Measurements from ENCODE around the gene SFPQ.

DNA sequence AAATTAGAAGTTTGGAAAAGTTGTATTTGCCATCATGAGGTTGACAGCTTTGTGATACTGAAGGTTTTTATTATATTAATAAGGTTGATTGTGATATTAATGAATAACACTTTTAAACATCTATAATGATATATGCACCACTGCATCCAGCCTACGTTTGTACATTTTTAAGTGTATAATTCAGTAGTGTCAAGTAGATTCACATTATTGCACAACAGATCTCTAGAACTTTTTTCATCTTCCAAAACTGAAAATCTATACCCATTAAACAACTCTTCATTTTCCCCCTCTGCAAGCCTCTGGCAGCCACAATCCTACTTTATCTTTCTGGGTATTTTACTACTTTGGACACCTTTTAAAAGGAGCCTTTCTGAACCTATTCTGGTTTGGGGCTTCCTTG lies 38.3 kb upstream of the SFPQ start:
- TF ChIP-seq POLR2A (IDR thresholded peaks at IDR 0.05) = no peak
- TF ChIP-seq POLR2AphosphoS5 (IDR thresholded peaks at IDR 0.05) = no peak
- TF ChIP-seq, protein P1, sequence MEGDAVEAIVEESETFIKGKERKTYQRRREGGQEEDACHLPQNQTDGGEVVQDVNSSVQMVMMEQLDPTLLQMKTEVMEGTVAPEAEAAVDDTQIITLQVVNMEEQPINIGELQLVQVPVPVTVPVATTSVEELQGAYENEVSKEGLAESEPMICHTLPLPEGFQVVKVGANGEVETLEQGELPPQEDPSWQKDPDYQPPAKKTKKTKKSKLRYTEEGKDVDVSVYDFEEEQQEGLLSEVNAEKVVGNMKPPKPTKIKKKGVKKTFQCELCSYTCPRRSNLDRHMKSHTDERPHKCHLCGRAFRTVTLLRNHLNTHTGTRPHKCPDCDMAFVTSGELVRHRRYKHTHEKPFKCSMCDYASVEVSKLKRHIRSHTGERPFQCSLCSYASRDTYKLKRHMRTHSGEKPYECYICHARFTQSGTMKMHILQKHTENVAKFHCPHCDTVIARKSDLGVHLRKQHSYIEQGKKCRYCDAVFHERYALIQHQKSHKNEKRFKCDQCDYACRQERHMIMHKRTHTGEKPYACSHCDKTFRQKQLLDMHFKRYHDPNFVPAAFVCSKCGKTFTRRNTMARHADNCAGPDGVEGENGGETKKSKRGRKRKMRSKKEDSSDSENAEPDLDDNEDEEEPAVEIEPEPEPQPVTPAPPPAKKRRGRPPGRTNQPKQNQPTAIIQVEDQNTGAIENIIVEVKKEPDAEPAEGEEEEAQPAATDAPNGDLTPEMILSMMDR (IDR thresholded peaks at IDR 0.05) = no peak
